ENCODE data around the gene PWWP2A. TPM values are rescaled to one million over a fixed set of nuclear protein-coding genes. Genes with fewer than 3 reads are reported as not detected.
"Not testable (repeated sequence)": the region's sequence is repeated elsewhere in the genome, so short reads cannot be mapped to it uniquely, and the experiment has no call there.

The PWWP2A gene
- polyA plus RNA-seq (2013, experiment 1 of 2) = 31.3 TPM
- 28.2 TPM for polyA plus RNA-seq (2013, experiment 2 of 2)

GRCh38 chr5:160119142-160119904, at the start of gene PWWP2A:
Gene PWWP2A (minus strand): TSS chr5:160119450. CDS start chr5:160119388, 62 bp downstream.
- under 1% methylated on average over 55 of the region's 55 CpGs for WGBS

GRCh38 chr5:160167624-160168165, 48.4 kb upstream of the PWWP2A start:
- Histone ChIP-seq H3K27me3 (ENCODE audit: insufficient read depth, low read length) (no peaks in the 10 kb centered on the region), H3K4me1 (ENCODE audit: insufficient read depth, low read length) (peaks cover 33% of the 10 kb centered on the region), H3K9me3 (ENCODE audit: insufficient read depth, low read depth, low read length) (no peaks in the 10 kb centered on the region), H3K4me3 (ENCODE audit: low read length) (no peak overlapping the region), H3K27ac (ENCODE audit: low read depth, low read length) (peak overlapping the region; percentile 99), H3K9ac (ENCODE audit: low read depth, low read length) (0 out of 2 replicates have a peak overlapping the region, but pooled peaks have one; percentile 73), H3K36me3 (ENCODE audit: insufficient read depth, low read length) (no peaks in the 10 kb centered on the region)
- WGBS = 83% methylated on average over 3 of the region's 3 CpGs

More at GRCh38 chr5:160119142-160119904, at the start of gene PWWP2A:
- Histone ChIP-seq H3K36me3 (ENCODE audit: insufficient read depth, low read length) (peaks cover 31% of the 10 kb centered on the region), H3K9ac (ENCODE audit: low read depth, low read length) (peak within 1 kb of the TSS; percentile 87), H3K4me3 (ENCODE audit: low read length) (peak within 1 kb of the TSS; percentile 98), H3K9me3 (ENCODE audit: insufficient read depth, low read depth, low read length) (no peaks in the 10 kb centered on the region), H3K27me3 (ENCODE audit: insufficient read depth, low read length) (no peaks in the 10 kb centered on the region), H3K4me1 (ENCODE audit: insufficient read depth, low read length) (peaks cover 5% of the 10 kb centered on the region; the same call in 1 of the 2 replicates), H3K27ac (ENCODE audit: low read depth, low read length) (peak within 1 kb of the TSS; percentile 89)

- H3K4me1 ChIP-seq (ENCODE audit: insufficient read depth, low read length) = peaks cover 33% of the 10 kb centered on the region
- no peaks in the 10 kb centered on the region for H3K9me3 ChIP-seq (ENCODE audit: insufficient read depth, low read depth, low read length)
- peak overlapping the region; percentile 25 for H3K4me3 ChIP-seq (ENCODE audit: low read length)
- no peaks in the 10 kb centered on the region for H3K27me3 ChIP-seq (ENCODE audit: insufficient read depth, low read length)
- H3K36me3 ChIP-seq (ENCODE audit: insufficient read depth, low read length) = no peaks in the 10 kb centered on the region
- H3K9ac ChIP-seq (ENCODE audit: low read depth, low read length) = peak overlapping the region; percentile 73
- H3K27ac ChIP-seq (ENCODE audit: low read depth, low read length) = peak overlapping the region; percentile 99
- WGBS = 69% methylated on average over 10 of the region's 10 CpGs
These were observed 47.8 kb upstream of the PWWP2A start for GRCh38 chr5:160166973-160167623.

GRCh38 chr5:160166069-160166972, 47.1 kb upstream of the PWWP2A start:
- H3K4me3 ChIP-seq (ENCODE audit: low read length) = peak overlapping the region; percentile 25
- whole genome bisulfite sequencing = 18% methylated on average over 5 of the region's 5 CpGs
- H3K27me3 ChIP-seq (ENCODE audit: insufficient read depth, low read length) = no peaks in the 10 kb centered on the region
- no peaks in the 10 kb centered on the region for H3K9me3 ChIP-seq (ENCODE audit: insufficient read depth, low read depth, low read length)
- peak overlapping the region; percentile 99 for H3K27ac ChIP-seq (ENCODE audit: low read depth, low read length)
- H3K36me3 ChIP-seq (ENCODE audit: insufficient read depth, low read length) = no peaks in the 10 kb centered on the region
- H3K4me1 ChIP-seq (ENCODE audit: insufficient read depth, low read length) = peaks cover 31% of the 10 kb centered on the region
- H3K9ac ChIP-seq (ENCODE audit: low read depth, low read length) = peak overlapping the region; percentile 73

GRCh38 chr5:160165137-160166068, 46.2 kb upstream of the PWWP2A start:
- peak overlapping the region; percentile 99 for H3K27ac ChIP-seq (ENCODE audit: low read depth, low read length)
- peak overlapping the region; percentile 54 for H3K9ac ChIP-seq (ENCODE audit: low read depth, low read length)
- H3K27me3 ChIP-seq (ENCODE audit: insufficient read depth, low read length) = no peaks in the 10 kb centered on the region
- peak overlapping the region; percentile 1; the same call in 1 of the 2 replicates for H3K4me3 ChIP-seq (ENCODE audit: low read length)
- no peaks in the 10 kb centered on the region for H3K9me3 ChIP-seq (ENCODE audit: insufficient read depth, low read depth, low read length)
- no peaks in the 10 kb centered on the region for H3K36me3 ChIP-seq (ENCODE audit: insufficient read depth, low read length)
- 66% methylated on average over 15 of the region's 15 CpGs for WGBS
- peaks cover 36% of the 10 kb centered on the region for H3K4me1 ChIP-seq (ENCODE audit: insufficient read depth, low read length)

GRCh38 chr5:160162910-160163309, 43.7 kb upstream of the PWWP2A start:
- no peaks in the 10 kb centered on the region for H3K9me3 ChIP-seq (ENCODE audit: insufficient read depth, low read depth, low read length)
- no peak overlapping the region for H3K4me3 ChIP-seq (ENCODE audit: low read length)
- H3K27me3 ChIP-seq (ENCODE audit: insufficient read depth, low read length) = no peaks in the 10 kb centered on the region
- 97% methylated on average over 6 of the region's 7 CpGs for WGBS
- H3K4me1 ChIP-seq (ENCODE audit: insufficient read depth, low read length) = peaks cover 45% of the 10 kb centered on the region
- H3K9ac ChIP-seq (ENCODE audit: low read depth, low read length) = no peak overlapping the region
- H3K27ac ChIP-seq (ENCODE audit: low read depth, low read length) = no peak overlapping the region
- no peaks in the 10 kb centered on the region for H3K36me3 ChIP-seq (ENCODE audit: insufficient read depth, low read length)

- Histone ChIP-seq H3K27ac (ENCODE audit: low read depth, low read length) (peak overlapping the region; percentile 42), H3K9ac (ENCODE audit: low read depth, low read length) (0 out of 2 replicates have a peak overlapping the region, but pooled peaks have one; percentile 11)
- WGBS = 91% methylated on average over 6 of the region's 6 CpGs
These were observed 42.4 kb upstream of the PWWP2A start for GRCh38 chr5:160161626-160162025.

GRCh38 chr5:160160875-160161274, 41.6 kb upstream of the PWWP2A start:
- not testable (repeated sequence) for H3K9me3 ChIP-seq (ENCODE audit: insufficient read depth, low read depth, low read length); H3K36me3 ChIP-seq (ENCODE audit: insufficient read depth, low read length); H3K4me3 ChIP-seq (ENCODE audit: low read length); H3K27me3 ChIP-seq (ENCODE audit: insufficient read depth, low read length)
- Histone ChIP-seq H3K27ac (ENCODE audit: low read depth, low read length) (peak overlapping the region; percentile 93), H3K4me1 (ENCODE audit: insufficient read depth, low read length) (peaks cover 26% of the 10 kb centered on the region), H3K9ac (ENCODE audit: low read depth, low read length) (peak overlapping the region; percentile 73)
- 88% methylated on average over 3 of the region's 3 CpGs for WGBS

More at GRCh38 chr5:160161626-160162025, 42.4 kb upstream of the PWWP2A start:
- H3K9me3 ChIP-seq (ENCODE audit: insufficient read depth, low read depth, low read length) = no peaks in the 10 kb centered on the region
- no peaks in the 10 kb centered on the region for H3K27me3 ChIP-seq (ENCODE audit: insufficient read depth, low read length)
- no peak overlapping the region for H3K4me3 ChIP-seq (ENCODE audit: low read length)
- peaks cover 32% of the 10 kb centered on the region for H3K4me1 ChIP-seq (ENCODE audit: insufficient read depth, low read length)
- H3K36me3 ChIP-seq (ENCODE audit: insufficient read depth, low read length) = no peaks in the 10 kb centered on the region

GRCh38 chr5:160159991-160160792, 40.9 kb upstream of the PWWP2A start:
- 24% methylated on average over 18 of the region's 19 CpGs for WGBS
- no peaks in the 10 kb centered on the region for H3K36me3 ChIP-seq (ENCODE audit: insufficient read depth, low read length)
- H3K9me3 ChIP-seq (ENCODE audit: insufficient read depth, low read depth, low read length) = no peaks in the 10 kb centered on the region
- H3K27me3 ChIP-seq (ENCODE audit: insufficient read depth, low read length) = no peaks in the 10 kb centered on the region
- H3K4me3 ChIP-seq (ENCODE audit: low read length) = peak overlapping the region; percentile 19; the same call in 1 of the 2 replicates
- peak overlapping the region; percentile 73 for H3K9ac ChIP-seq (ENCODE audit: low read depth, low read length)
- peaks cover 20% of the 10 kb centered on the region for H3K4me1 ChIP-seq (ENCODE audit: insufficient read depth, low read length)
- H3K27ac ChIP-seq (ENCODE audit: low read depth, low read length) = peak overlapping the region; percentile 93

Measured in HUES64 (cell line).